KOPT-K1 (cell line): ENCODE data around the gene CETN1.

ENCODE experiments used
- H3K27ac ChIP-seq: fragments of 200-600 bp; sonication (generic); 2 replicates; pipeline ENCODE4 v1.5.1; 2016; ENCODE audit warnings: antibody characterized with exemption, mild to moderate bottlenecking, low read depth, low read length; ENCODE audit not compliant: poor library complexity, severe bottlenecking
- H3K36me3 ChIP-seq: fragments of 200-600 bp; sonication (generic); 2 replicates; pipeline ENCODE4 v1.5.1; 2017; ENCODE audit warnings: antibody characterized with exemption, mild to moderate bottlenecking, low read length, moderate library complexity; ENCODE audit not compliant: insufficient read depth
- H3K9me3 ChIP-seq: fragments of 200-600 bp; sonication (generic); 2 replicates; pipeline ENCODE4 v1.5.1; 2017; ENCODE audit warnings: antibody characterized with exemption, low read length, mild to moderate bottlenecking; ENCODE audit not compliant: insufficient read depth, poor library complexity, severe bottlenecking

The CETN1 gene

DNA sequence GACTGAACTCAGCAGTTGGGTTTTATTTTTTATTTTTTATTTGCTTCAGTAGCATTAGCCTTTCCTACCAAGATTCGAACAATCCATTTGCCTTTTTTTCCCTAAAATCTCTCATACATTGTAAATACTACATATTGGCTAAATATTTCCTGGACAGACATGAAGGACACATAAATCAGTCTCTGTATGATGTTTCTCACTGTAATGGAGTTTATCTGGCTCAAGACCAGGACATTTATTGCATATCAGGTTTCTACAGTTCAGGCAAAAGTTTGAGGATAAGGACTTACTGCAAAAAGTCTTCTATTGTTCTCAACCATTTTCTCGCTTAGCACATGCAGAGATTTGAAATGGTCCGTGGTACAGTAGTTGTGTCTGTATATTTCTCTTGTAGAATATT, 19.9 kb downstream of the CETN1 start:
- no peaks in the 10 kb centered on the region for H3K9me3 ChIP-seq
- H3K27ac ChIP-seq: no peak overlapping the region
- H3K36me3 ChIP-seq: no peaks in the 10 kb centered on the region

DNA sequence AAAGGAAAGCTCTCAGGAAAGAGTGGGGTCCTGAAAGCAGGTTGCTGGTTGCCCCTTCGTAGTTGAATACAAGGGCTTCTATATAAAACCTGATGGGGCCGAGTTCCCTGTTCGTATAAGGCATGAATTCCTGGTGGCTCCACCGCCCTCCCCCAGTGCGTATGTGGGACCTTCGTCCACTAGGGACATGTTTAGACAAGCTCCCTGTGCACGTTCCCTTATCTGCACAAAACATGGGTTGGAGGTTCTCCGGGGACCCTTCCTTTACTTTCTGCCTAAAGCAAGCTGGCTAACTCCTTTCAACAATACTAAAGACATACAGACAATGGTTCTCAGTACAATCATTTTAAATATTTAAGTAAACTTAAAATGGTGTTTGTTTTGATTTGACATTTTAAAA, 24.6 kb downstream of the CETN1 start:
- no peaks in the 10 kb centered on the region for H3K36me3 ChIP-seq
- no peak overlapping the region for H3K27ac ChIP-seq

DNA sequence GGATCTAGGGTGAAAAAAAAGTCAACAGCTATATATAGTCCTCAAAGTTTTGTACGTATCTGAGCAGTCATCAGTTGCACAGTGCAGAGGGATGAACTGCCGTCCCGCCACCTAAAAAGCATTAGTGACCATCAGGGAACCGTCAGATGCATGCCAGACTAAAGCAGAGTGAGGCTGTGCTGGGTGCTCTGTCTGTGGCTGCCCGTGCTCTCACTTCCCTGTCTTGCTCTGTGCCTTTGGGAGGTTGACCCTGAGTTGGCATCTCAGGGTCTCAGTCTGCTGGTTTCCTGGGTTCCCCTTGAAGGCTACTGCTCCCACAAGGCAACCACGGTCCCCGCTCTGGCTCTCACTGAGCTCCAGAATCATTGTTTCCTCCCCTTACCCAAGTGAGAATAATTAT, 27.8 kb downstream of the CETN1 start:
- no peaks in the 10 kb centered on the region for H3K9me3 ChIP-seq
- H3K27ac ChIP-seq: no peak overlapping the region
- no peaks in the 10 kb centered on the region for H3K36me3 ChIP-seq

More for the DNA sequence above, 24.6 kb downstream of the CETN1 start:
- H3K9me3 ChIP-seq: no peaks in the 10 kb centered on the region

DNA sequence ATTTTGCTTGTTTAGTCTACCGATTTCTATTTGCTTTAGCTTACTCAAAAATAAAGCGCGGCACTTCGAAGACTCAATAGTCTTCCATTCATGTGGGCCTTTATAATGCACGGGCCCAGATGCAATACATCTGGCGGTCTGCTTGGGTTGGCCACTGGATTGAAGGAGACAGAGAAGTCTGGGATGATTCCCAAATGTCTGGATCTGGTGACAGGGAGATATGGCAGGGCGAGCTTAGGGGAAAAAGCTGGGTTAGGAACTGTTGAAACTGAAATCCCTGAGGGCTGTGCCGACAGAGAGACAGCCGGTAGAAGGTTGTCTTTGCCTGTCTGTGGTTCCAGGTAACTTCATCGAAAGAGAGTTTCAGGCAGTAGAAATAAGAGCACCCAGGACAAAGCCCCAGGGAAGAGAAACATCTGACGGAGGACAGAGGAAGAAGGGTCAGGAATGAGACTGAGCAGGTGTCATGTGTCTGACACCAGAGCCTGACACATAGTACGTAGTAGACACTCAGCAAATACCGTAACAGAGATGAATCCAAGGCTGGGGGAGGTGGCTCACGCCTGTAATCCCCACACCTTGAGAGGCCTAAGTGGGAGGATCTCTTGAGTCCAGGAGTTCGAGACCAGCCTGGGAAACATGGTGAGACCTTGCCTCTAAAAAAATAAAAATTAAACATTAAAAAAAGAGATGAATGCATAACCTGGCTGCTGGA, 30.2 kb downstream of the CETN1 start:
- no peaks in the 10 kb centered on the region for H3K36me3 ChIP-seq
- H3K27ac ChIP-seq: no peak overlapping the region
- H3K9me3 ChIP-seq: no peaks in the 10 kb centered on the region

DNA sequence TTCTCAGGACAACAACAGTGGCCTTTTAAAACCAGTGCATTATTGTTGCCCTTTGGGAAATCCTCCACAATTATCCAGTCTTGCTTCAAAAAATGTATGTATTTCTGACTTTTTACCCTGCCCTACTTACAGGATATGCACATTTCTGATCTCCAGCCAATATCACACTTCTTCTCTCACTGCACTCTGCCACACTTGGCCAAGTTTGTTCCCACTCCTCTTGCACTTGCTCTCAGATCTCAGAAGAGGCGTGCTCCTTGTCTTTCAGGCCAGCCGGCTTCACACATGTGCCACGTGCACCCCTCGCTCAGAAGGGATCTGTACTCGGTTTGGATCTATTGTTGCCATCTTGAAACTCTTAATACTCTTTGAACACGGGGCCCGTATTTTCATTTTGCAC, 32.0 kb downstream of the CETN1 start:
- H3K9me3 ChIP-seq: no peaks in the 10 kb centered on the region
- H3K27ac ChIP-seq: no peak overlapping the region
- H3K36me3 ChIP-seq: no peaks in the 10 kb centered on the region

DNA sequence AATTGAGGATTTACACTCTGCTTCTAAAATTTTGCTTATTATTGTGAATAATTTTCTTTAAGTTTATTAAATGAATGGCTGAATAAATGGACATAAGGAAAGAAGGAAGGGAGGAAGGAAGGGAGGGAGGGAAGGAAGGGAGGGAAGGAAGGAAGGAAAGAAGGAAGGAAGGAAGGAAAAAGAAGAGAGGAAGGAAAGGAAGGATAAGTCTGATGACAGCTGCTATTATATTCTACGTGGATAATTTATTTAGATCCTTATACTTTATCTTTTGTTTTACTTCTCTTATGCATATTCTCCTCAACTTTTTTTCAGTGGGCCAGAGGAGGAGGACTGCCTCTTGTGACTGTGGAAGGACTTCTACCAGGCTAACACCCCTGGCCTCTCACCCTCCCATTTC, 34.0 kb downstream of the CETN1 start:
- Histone ChIP-seq H3K36me3 (no peaks in the 10 kb centered on the region), H3K27ac (no peak overlapping the region), H3K9me3 (no peaks in the 10 kb centered on the region)

DNA sequence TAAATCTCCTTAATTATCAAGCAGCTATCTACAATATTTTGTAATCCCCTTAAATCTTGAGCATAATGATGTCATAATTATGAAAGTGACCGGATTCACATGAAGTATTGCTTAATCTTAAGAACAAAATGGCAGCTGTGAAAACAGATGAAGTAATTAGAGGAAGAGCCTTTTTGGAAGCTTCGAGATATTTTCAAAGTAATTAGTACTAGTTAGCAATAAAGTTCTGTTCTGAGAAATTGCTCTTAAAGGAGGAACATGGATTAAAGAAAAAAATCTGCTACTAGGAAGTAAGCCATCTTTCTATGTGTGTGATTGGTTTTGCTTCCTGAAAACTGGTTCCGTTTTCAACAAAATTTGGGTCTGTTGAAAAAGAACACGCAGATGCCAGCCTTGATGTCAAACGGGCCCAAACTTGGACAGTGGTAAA, 34.9 kb downstream of the CETN1 start:
- no peak overlapping the region for H3K27ac ChIP-seq
- no peaks in the 10 kb centered on the region for H3K36me3 ChIP-seq
- H3K9me3 ChIP-seq: no peaks in the 10 kb centered on the region

DNA sequence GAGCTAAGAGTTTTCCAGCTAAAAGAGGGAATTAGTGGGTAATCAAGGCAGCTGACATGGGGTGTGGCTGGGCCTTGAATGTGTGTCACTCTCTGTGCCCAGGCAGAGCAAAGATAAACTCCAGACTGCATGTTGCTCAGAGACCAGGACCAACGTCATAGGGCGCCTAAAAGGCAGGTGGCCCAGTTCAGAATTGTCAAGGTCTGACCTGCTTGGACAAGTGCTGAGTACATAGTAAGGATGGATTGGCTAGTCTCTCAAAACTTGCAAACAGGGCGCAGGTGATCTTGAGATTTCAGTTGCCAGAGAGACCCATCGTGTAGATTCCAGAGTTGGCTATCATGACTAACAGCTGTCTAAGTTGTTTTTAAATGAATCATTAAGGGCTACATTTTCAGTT, 35.6 kb downstream of the CETN1 start:
- Histone ChIP-seq H3K36me3 (no peaks in the 10 kb centered on the region), H3K9me3 (no peaks in the 10 kb centered on the region), H3K27ac (no peak overlapping the region)

DNA sequence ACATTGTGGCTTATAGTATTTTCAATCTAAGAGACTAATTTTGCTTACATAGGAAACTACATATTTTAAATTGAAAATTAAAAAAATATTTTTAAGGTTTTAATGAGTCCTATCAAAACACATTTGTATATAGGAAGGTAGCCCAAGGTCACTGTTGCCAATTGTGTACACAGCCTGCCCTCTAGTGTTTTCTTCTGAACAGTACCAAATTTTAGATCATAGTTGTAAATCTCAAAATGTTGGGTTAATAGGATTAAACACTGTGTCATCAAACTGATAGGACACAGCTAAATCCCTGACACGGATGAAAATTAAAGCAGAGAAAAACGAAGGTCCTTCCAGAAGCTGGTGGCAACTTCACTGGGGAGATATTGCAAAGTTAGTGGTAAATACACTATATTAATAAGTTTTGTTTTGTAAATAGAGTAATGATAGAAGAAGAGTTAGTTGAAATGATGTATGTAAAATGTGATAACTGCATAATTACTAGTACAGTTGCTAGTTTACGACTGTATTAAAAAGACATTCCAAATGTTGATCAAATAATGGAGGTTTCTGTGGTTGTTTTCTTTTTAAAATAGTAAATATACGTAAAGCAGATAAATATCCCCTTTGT, 36.3 kb downstream of the CETN1 start:
- no peaks in the 10 kb centered on the region for H3K9me3 ChIP-seq
- no peak overlapping the region for H3K27ac ChIP-seq
- no peaks in the 10 kb centered on the region for H3K36me3 ChIP-seq

DNA sequence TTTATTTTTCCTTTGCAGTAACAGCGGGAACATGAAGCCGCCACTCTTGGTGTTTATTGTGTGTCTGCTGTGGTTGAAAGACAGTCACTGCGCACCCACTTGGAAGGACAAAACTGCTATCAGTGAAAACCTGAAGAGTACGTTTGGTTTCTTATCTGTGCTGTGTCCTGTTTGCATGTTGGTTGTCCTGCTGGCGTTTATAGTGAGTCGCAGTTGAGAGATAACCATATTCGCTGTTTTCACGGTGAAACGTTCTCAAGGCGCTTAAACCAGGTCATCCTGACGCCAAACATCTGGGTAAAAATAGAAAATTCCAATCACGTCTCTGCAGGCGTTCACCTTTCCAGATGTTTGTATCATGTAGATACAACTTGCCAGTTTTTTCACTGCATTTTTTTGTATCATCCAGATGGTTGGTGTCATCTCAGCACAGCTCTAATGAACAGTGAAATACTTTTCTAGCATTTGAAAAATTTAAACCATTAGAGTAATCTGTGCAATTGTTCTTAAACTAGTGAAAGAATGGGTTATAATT, 37.9 kb downstream of the CETN1 start:
- no peaks in the 10 kb centered on the region for H3K36me3 ChIP-seq
- no peaks in the 10 kb centered on the region for H3K9me3 ChIP-seq
- H3K27ac ChIP-seq: no peak overlapping the region

DNA sequence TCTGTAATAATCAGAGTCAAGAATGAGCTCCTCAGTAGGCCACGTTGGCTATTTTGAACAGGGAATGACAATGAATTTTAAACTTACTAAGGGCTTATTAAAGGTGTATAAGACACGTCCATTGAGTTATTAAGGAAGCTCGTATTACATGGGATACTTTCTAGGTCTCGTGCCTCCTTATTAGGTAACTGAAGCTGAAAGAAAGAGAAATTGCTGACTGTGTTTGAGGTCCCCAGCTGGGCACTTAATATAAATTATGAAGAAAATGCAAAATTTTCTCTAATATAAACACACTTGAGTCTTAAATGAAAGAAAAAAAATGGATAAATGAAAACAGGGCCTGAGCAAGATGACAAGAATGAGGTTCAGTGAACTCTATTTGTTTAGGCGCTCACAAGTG, 38.4 kb downstream of the CETN1 start:
- no peak overlapping the region for H3K27ac ChIP-seq
- H3K9me3 ChIP-seq: no peaks in the 10 kb centered on the region
- H3K36me3 ChIP-seq: no peaks in the 10 kb centered on the region

DNA sequence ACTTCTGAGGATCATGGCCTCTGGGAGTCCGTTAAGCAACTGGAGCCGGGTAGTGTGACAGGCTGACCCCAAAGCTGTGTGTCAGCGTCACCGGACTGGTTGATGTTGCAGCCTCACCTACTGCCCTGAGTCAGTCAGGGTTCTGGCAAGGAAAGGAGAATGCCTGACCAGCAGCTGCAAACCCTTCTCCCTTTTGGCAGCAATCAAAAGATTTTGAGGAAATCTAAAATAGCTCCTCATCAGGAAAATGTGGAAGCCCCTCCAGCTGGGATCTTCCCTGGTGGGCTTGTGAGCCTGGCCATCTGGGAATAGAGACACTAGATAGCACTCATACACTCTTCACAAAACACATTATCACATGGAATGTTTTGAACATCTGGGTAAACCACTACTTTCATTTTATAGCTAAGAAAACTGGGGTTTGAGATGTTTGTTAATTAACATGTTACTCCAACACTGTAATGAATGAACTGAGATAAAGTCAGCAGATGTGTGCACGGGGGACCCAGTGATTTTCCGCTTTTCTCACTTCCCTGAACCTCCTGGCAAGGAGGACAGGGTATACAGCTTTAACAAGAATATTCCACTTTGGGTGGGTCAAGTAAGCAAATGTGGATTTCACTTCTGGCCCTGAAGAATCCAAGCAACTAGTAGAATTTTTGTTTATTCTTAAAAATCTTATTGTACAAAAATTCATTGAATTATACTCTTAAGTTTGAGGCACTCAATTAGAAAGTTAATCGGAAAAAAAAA, 41.3 kb downstream of the CETN1 start:
- Histone ChIP-seq H3K36me3 (no peaks in the 10 kb centered on the region), H3K9me3 (no peaks in the 10 kb centered on the region), H3K27ac (no peak overlapping the region)

DNA sequence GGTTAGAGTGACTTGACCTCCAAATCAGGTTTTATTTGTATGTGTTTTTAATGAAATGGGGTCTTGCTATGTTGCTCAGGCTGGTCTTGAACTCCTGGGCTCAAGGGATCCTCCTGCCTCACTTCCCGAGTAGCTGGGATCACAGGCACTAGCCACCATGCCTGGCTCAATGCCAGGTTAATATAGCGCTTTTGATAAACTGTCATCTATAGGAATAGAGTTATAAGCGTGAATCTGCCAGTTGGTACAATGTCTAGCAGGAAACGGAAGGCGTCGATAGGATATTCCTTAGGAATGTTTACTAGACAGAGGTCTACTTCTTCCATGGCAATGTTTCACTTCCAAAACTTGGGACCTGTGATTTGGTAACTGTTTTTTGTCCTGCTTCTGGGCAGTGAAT, 42.1 kb downstream of the CETN1 start:
- no peaks in the 10 kb centered on the region for H3K36me3 ChIP-seq
- H3K27ac ChIP-seq: no peak overlapping the region
- H3K9me3 ChIP-seq: no peaks in the 10 kb centered on the region

DNA sequence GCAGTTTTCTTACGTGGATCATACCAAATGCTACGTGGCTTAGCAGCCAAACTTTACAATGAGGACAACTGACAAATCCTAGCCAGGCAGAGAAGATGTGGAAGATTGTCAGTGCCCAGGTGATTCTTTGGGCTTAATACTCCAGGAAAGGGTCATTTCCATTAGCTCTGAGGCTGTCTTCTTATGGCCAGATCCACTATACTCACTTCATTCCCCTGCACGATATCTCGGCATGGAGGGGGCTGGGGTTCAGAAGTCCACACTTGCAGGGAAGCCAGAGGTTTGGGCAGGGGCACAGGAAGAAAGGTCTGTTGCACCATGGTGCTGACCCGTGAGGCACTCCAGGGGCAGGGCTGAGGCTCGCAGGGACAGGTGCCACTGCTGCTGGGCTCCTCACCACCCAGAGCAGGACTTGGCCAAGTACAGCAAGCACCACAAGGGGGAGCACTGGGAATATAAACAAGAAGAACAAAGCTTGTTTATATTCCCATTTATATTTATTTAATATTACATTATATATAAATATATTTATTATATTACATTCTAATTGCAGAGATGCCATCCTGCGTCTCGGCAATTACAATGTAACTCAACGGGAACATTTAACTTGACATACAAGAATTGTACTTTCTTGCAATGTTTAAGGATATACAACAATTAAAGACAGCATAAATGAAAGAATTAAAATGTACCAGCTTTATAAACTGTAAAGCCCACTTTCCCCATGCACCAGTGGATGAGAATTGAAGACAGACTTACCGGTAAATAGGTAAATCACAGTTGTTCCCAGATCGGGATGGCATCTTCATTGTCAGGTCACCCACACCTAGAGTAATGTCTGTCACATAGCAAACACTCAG, 43.8 kb downstream of the CETN1 start:
- Histone ChIP-seq H3K27ac (no peak overlapping the region), H3K9me3 (no peaks in the 10 kb centered on the region), H3K36me3 (no peaks in the 10 kb centered on the region)

DNA sequence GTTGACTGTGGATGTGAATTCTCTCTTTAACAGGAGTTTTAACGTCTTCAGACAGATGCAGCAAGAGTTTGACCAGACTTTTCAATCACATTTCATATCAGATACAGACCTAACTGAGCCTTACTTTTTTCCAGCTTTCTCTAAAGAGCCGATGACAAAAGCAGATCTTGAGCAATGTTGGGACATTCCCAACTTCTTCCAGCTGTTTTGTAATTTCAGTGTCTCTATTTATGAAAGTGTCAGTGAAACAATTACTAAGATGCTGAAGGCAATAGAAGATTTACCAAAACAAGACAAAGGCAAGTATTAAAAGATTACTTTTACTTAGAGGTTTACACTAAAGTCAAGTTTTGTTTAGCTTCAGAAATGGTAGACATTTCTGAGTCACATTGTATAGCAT, 47.1 kb downstream of the CETN1 start:
- Histone ChIP-seq H3K27ac (no peak overlapping the region), H3K9me3 (no peaks in the 10 kb centered on the region), H3K36me3 (no peaks in the 10 kb centered on the region)
